HEK293 (cell line): ENCODE measurements around the gene DENND1C.

Experiments
- CTCF ChIP-seq: fragments of 450-650 bp; formaldehyde crosslinking; IDR thresholded peaks from 2 replicates; pipeline ENCODE4 v1.5.1; 2016; ENCODE audit warnings: missing biosample characterization, missing genetic modification characterization
- ZNF398 ChIP-seq: fragments of 450-650 bp; formaldehyde crosslinking; IDR thresholded peaks from 2 replicates; pipeline ENCODE4 v1.5.1; 2017; ENCODE audit warnings: missing biosample characterization, missing genetic modification characterization

GRCh38 chr19:6530386-6531162 lies 49.0 kb upstream of the DENND1C start, which contains the start of gene TNFSF9:
- TF ChIP-seq ZNF398 (tag by site-specific recombination) = no peak
- no peak for TF ChIP-seq CTCF (tag by site-specific recombination)
